Measurements from ENCODE around the gene CD82. TPM values are rescaled to one million over a fixed set of nuclear protein-coding genes. Genes with fewer than 3 reads are reported as not detected.

CD82 gene
- polyA plus RNA-seq, 3 donors = 40.8 to 89.0 (median 43.0) TPM

DNA sequence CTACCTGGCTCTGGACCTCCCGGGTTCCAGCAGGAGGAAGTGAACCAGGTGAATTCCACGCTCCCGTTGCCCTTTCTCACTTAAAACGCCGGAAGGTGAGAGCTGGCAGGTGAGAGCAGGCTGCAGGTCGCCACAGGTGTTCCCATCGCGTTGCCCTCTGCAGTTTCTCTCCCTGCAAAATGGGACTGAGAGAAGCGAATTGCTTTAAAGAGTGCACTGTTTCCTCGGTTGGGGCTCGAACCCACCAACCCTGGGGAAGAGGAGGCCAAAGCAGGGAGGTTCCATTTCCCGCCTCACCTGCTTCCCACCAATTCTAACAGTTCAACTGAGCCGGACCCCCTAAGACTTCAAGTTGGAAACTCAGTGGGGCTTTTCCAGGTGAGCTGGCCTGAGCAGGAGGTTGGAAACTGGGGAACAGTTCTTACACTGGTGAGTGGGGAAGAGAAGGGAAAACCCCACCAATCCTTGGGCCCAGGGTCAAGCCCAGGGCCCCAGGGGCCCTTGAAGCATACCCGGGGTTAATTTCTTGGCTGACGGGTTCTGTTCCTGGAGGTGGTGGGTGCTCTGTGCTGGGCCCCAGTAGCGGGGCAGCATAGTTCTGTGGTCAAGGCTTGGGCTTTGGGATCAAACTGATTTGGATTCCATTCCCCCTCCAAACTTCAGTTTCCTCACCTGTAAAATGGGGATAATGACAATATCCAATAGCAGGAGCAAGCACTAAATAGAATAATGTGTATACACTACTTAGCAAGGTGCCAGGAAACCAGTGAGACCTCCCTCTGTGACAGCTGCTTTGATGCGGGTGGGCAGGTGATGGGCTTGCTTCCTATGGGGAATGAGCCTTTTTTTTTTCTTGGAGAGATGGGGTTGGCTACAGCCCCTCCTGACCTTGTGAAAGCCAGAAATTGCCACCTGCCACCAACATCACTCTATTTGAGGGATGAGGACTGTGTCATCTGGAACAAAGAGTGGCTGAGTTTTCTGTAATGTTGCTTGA is 788 bp downstream of the CD82 start:
- H3K9me3 ChIP-seq (replicated peaks in 1 of 2; ENCODE audit: control insufficient read depth in 1 of 2, insufficient read depth in 1 of 2, low read length in 2 of 2) = no peaks in the 10 kb centered on the region
- H2AFZ ChIP-seq (ENCODE audit: insufficient read depth, low read depth, low read length, poor library complexity, severe bottlenecking) = no peak overlapping the region
- H3K4me1 ChIP-seq (ENCODE audit: control insufficient read depth in 1 of 2, insufficient read depth in 2 of 2, low read length in 2 of 2) = peaks cover 68 to 69% of the 10 kb centered on the region in 2 donors
- Mint-ChIP-seq H3K27me3 (ENCODE audit: low read depth in 3 of 3) (peaks cover 3 to 5% (median 3%) of the 10 kb centered on the region in 3 donors), H3K36me3 (peaks cover 12 to 27% of the 10 kb centered on the region in 2 donors), H3K27ac (peak overlapping the region; percentile 80 to 100 (median 88)), H3K9me3 (peaks cover 0 to 1% (median 0%) of the 10 kb centered on the region in 7 donors), H3K4me3 (peak overlapping the region; percentile 84 to 85), H3K4me1 (peaks cover 67% of the 10 kb centered on the region)
- H3K27me3 ChIP-seq (ENCODE audit: control insufficient read depth in 2 of 2, insufficient read depth in 2 of 2, low read length in 2 of 2) = no peaks in the 10 kb centered on the region
- H3K9ac ChIP-seq (ENCODE audit: insufficient read depth, low read length, poor library complexity, severe bottlenecking) = peak overlapping the region; percentile 83
- peaks cover 45% of the 10 kb centered on the region for H3K79me2 ChIP-seq (ENCODE audit: insufficient read depth, low read length)
- peak overlapping the region; percentile 51 to 76 (median 72) for H3K4me3 ChIP-seq (replicated peaks in 1 of 3; ENCODE audit: low read depth in 2 of 3, low read length in 3 of 3)
- TF ChIP-seq, protein P1, sequence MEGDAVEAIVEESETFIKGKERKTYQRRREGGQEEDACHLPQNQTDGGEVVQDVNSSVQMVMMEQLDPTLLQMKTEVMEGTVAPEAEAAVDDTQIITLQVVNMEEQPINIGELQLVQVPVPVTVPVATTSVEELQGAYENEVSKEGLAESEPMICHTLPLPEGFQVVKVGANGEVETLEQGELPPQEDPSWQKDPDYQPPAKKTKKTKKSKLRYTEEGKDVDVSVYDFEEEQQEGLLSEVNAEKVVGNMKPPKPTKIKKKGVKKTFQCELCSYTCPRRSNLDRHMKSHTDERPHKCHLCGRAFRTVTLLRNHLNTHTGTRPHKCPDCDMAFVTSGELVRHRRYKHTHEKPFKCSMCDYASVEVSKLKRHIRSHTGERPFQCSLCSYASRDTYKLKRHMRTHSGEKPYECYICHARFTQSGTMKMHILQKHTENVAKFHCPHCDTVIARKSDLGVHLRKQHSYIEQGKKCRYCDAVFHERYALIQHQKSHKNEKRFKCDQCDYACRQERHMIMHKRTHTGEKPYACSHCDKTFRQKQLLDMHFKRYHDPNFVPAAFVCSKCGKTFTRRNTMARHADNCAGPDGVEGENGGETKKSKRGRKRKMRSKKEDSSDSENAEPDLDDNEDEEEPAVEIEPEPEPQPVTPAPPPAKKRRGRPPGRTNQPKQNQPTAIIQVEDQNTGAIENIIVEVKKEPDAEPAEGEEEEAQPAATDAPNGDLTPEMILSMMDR (IDR thresholded peaks at IDR 0.05) = no peak
- DNase-seq = peak in 1 of 3 donors; percentile 44
- H3K36me3 ChIP-seq (replicated peaks in 1 of 2; ENCODE audit: control insufficient read depth in 1 of 2, insufficient read depth in 2 of 2, low read length in 2 of 2) = no peaks in the 10 kb centered on the region
- intact Hi-C loops (cut with micrococcal nuclease) = loop anchor here in 1 of 2 donors (10.0 kb wide), 1 partner anchor 349 kb away; no protein-coding TSS in a partner anchor
- H4K20me1 ChIP-seq (ENCODE audit: insufficient read depth, low read length) = peaks cover 4% of the 10 kb centered on the region
- H3K27ac ChIP-seq (ENCODE audit: low read depth in 1 of 2, low read length in 2 of 2) = peak overlapping the region; percentile 66 to 95
- 3% methylated on average over 11 of the region's 17 CpGs for WGBS (ENCODE audit: insufficient coverage)
- H3K4me2 ChIP-seq (replicated peaks; ENCODE audit: extremely low read depth, low read length, poor library complexity, severe bottlenecking) = peak overlapping the region; percentile 81

Measured in CD14-positive monocyte (primary cell).